ENCODE results near the gene TRPM4. TPM values are rescaled to one million over a fixed set of nuclear protein-coding genes. Genes with fewer than 3 reads are reported as not detected.

The TRPM4 gene
- total RNA-seq, 2 experiments from 2014 or later, result 20.9 to 44.2 TPM

DNA sequence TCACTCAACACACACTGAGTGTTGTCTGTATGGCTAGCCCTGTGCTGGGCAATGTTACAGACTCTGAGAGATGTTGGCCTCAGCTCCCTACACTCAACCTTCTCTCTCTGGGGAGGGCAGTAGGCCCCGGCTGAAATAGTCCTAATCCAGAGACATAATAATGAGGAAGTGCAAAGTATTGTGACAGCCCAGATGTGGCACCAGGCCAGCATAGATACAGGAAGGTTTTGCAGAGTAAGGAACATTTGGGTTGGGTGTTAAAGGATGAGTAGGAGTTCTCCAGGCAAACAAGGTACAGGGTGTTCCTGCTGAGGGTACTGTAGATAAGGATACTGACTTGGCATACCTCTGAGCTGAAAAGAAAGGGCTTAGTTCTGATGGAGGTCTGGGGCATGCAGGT lies 41.0 kb upstream of the TRPM4 start:
- Histone ChIP-seq H3K36me3 (ENCODE audit: insufficient read depth, low read length) (no peaks in the 10 kb centered on the region), H4K20me1 (ENCODE audit: insufficient read depth, low read length) (no peaks in the 10 kb centered on the region), H2AFZ (ENCODE audit: low read length) (no peak overlapping the region), H3K9me3 (ENCODE audit: low read length) (no peaks in the 10 kb centered on the region), H3K4me3 (ENCODE audit: low read depth, low read length, poor library complexity, severe bottlenecking) (no peak overlapping the region), H3K4me2 (ENCODE audit: low read length) (no peak overlapping the region), H3K27ac (ENCODE audit: low read depth, low read length, poor library complexity, severe bottlenecking) (no peak overlapping the region), H3K9me2 (ENCODE audit: insufficient read depth, low read length) (no peaks in the 10 kb centered on the region), H3K4me1 (ENCODE audit: insufficient read depth, low read length, poor library complexity, severe bottlenecking) (peaks cover 28% of the 10 kb centered on the region), H3K79me2 (ENCODE audit: insufficient read depth, low read depth, low read length) (no peaks in the 10 kb centered on the region)
- intact Hi-C loops (cut with micrococcal nuclease; ENCODE audit: unreplicated experiment), result loop anchor here (5.0 kb wide), 1 partner anchor 91 kb away; no protein-coding TSS in a partner anchor
- ChIA-PET CTCF (ENCODE audit: unreplicated experiment) (no interaction called here), POLR2A (no interaction called here)
- TF ChIP-seq, protein P1, sequence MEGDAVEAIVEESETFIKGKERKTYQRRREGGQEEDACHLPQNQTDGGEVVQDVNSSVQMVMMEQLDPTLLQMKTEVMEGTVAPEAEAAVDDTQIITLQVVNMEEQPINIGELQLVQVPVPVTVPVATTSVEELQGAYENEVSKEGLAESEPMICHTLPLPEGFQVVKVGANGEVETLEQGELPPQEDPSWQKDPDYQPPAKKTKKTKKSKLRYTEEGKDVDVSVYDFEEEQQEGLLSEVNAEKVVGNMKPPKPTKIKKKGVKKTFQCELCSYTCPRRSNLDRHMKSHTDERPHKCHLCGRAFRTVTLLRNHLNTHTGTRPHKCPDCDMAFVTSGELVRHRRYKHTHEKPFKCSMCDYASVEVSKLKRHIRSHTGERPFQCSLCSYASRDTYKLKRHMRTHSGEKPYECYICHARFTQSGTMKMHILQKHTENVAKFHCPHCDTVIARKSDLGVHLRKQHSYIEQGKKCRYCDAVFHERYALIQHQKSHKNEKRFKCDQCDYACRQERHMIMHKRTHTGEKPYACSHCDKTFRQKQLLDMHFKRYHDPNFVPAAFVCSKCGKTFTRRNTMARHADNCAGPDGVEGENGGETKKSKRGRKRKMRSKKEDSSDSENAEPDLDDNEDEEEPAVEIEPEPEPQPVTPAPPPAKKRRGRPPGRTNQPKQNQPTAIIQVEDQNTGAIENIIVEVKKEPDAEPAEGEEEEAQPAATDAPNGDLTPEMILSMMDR (conservative IDR thresholded peaks at IDR 0.05; ENCODE audit: low read length), result no peak
- no peak for TF ChIP-seq EZH2phosphoT487 (IDR thresholded peaks at IDR 0.05; ENCODE audit: borderline replicate concordance, low read depth, low read length)
- no peak for DNase-seq (ENCODE audit: low spot score)
- BruUV-seq (replicated peaks), result no TSS peak

DNA sequence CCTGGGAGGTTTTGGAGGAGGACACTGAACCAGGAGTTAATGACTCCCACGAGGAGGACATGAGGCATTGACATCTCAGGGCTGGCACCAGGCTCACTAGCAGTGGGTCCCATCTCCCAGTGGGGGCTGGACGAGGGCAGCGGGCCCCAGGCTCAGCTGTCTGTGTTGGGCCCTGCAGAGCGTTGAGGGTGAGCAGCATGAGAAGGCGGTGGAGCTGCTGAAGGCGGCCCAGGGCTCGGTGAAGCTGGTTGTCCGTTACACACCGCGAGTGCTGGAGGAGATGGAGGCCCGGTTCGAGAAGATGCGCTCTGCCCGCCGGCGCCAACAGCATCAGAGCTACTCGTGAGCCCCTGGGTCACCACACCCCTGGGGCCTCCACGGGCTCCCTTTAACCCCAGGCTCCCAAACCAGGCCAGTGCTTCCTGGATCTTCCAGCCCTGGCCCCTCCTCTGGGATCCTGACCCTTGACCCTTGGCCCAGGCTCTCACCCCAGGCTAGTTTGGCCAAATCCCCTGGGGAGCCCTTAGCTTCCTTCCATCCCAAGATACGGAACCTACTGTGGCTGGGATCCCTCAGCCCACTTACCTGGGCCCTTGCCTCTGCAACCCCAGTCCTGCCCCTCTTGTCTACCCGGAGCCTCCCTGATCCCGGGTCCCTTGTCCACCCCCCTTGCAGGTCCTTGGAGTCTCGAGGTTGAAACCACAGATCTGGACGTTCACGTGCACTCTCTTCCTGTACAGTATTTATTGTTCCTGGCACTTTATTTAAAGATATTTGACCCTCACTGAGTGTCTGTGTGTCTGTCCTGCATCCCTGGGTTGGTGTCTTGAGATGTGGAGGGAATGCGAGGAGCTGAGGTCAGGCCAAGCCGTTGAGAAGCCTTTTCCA lies 39.7 kb upstream of the TRPM4 start:
- Histone ChIP-seq H3K27ac (ENCODE audit: low read depth, low read length, poor library complexity, severe bottlenecking) (peak overlapping the region; percentile 63), H3K79me2 (ENCODE audit: insufficient read depth, low read depth, low read length) (no peaks in the 10 kb centered on the region), H3K4me3 (ENCODE audit: low read depth, low read length, poor library complexity, severe bottlenecking) (peak overlapping the region; percentile 79), H3K4me1 (ENCODE audit: insufficient read depth, low read length, poor library complexity, severe bottlenecking) (peaks cover 28% of the 10 kb centered on the region), H3K9me3 (ENCODE audit: low read length) (no peaks in the 10 kb centered on the region), H4K20me1 (ENCODE audit: insufficient read depth, low read length) (no peaks in the 10 kb centered on the region), H3K4me2 (ENCODE audit: low read length) (peak overlapping the region; percentile 93), H3K36me3 (ENCODE audit: insufficient read depth, low read length) (no peaks in the 10 kb centered on the region), H2AFZ (ENCODE audit: low read length) (peak overlapping the region; percentile 82; the same call in 1 of the 2 replicates), H3K9me2 (ENCODE audit: insufficient read depth, low read length) (no peaks in the 10 kb centered on the region)
- no peak for TF ChIP-seq EZH2phosphoT487 (IDR thresholded peaks at IDR 0.05; ENCODE audit: borderline replicate concordance, low read depth, low read length)
- TF ChIP-seq, protein P1 (conservative IDR thresholded peaks at IDR 0.05; ENCODE audit: low read length), result no peak
- BruUV-seq (replicated peaks), result no TSS peak
- peak; percentile 15 for DNase-seq (ENCODE audit: low spot score)
- POLR2A ChIA-PET, result no interaction called here
- intact Hi-C loops (cut with micrococcal nuclease; ENCODE audit: unreplicated experiment), result loop anchor here (5.0 kb wide), 1 partner anchor 89 kb away; no protein-coding TSS in a partner anchor
- CTCF ChIA-PET (ENCODE audit: unreplicated experiment), result interaction anchor here (0.5 kb wide), 1 partner anchor 10 kb away, joined by 4 read pairs; no protein-coding TSS in a partner anchor

All from OCI-LY7 (cell line).